Skeletal muscle tissue (tissue), 4 donors: ENCODE results near the gene SFTPB. TPM values are rescaled to one million over a fixed set of nuclear protein-coding genes. Genes with fewer than 3 reads are reported as not detected.

Source experiments
- H3K27ac ChIP-seq: one replicate; pipeline ENCODE4 v1.7.0; 2013; ENCODE audit warnings: mild to moderate bottlenecking, low read depth, low read length, inconsistent platforms
- H3K27me3 ChIP-seq, 3 donors: one replicate each; pipeline ENCODE4 v1.7.0; 2013; ENCODE audit warnings: low read length in 3 of 3; ENCODE audit not compliant: control insufficient read depth in 3 of 3, insufficient read depth in 3 of 3
- H3K36me3 ChIP-seq, 3 donors: one replicate each; pipeline ENCODE4 v1.7.0; 2013; ENCODE audit warnings: low read length in 3 of 3; ENCODE audit not compliant: control insufficient read depth in 3 of 3, insufficient read depth in 3 of 3
- H3K4me1 ChIP-seq, 3 donors: one replicate each; pipeline ENCODE4 v1.7.0; 2013; ENCODE audit warnings: low read length in 3 of 3, mild to moderate bottlenecking in 3 of 3; ENCODE audit not compliant: control insufficient read depth in 3 of 3, insufficient read depth in 3 of 3
- H3K4me3 ChIP-seq, 3 donors: one replicate each; pipeline ENCODE4 v1.7.0; 2013; ENCODE audit warnings: low read length in 3 of 3
- H3K9ac ChIP-seq, 3 donors: one replicate each; pipeline ENCODE4 v1.7.0; 2013; ENCODE audit warnings: low read length in 3 of 3, mild to moderate bottlenecking in 3 of 3, moderate library complexity in 2 of 3, low read depth in 1 of 3
- H3K9me3 ChIP-seq, 3 donors: one replicate each; pipeline ENCODE4 v1.7.0; 2013; ENCODE audit warnings: low read length in 3 of 3; ENCODE audit not compliant: control insufficient read depth in 3 of 3
- total RNA-seq: library from RNA; depleted of rRNA; stranded (reverse); fragments of >200 nt; gene quantifications from one replicate; pipeline ENCODE4 v1.2.3, GENCODE V29; 2014
- donor health status: Osteomylitis.

Gene SFTPB
- total RNA-seq, 1 donor from 2014 or later = not detected

GRCh38 chr2:85694052-85695025 is 26.3 kb upstream of the SFTPB start, which contains the start of gene GNLY:
GNLY (plus strand) TSS chr2:85694358; CDS start chr2:85694419, 61 bp downstream.
- no peaks in the 10 kb centered on the region for H3K36me3 ChIP-seq
- no peak within 1 kb of the TSS for H3K27ac ChIP-seq
- H3K4me3 ChIP-seq = no peak within 1 kb of the TSS
- H3K9ac ChIP-seq = no peak within 1 kb of the TSS
- H3K9me3 ChIP-seq = no peaks in the 10 kb centered on the region
- H3K27me3 ChIP-seq = no peaks in the 10 kb centered on the region
- H3K4me1 ChIP-seq = no peaks in the 10 kb centered on the region

DNA sequence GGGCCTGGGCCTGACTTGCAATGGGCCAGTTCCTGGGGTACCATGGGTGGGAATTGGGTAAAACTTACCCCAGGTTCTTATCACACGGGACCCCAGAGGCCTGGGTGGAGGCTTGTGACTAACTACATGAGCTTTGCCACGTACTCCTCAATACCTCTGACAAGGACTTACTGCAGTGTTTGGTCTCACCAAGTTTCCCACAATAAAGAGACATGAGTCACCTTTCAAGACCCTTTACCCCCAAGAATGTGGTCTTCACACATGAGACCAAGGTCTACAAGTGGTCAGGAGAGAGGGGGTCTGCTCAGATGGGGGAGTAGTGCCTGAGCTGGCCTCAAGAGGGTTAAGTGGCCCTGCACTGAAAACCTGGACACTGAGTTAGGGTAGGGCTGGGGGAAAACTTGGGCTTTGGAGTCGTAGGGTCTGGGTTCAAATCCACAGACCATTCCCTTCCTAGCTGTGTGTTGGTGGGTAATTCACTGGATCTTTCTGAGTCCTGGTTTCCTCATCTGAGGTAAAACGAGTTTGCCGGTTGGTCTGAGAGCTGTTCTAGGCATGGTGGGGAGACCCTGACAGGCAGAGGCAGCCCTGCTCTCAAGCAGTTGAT is 24.1 kb upstream of the SFTPB start:
- H3K27ac ChIP-seq = no peak overlapping the region
- H3K4me3 ChIP-seq = no peak overlapping the region
- H3K9ac ChIP-seq = no peak overlapping the region
- H3K9me3 ChIP-seq = no peaks in the 10 kb centered on the region
- H3K36me3 ChIP-seq = no peaks in the 10 kb centered on the region
- no peaks in the 10 kb centered on the region for H3K27me3 ChIP-seq
- H3K4me1 ChIP-seq = no peaks in the 10 kb centered on the region

GRCh38 chr2:85690932-85691331 is 22.9 kb upstream of the SFTPB start:
- H3K27ac ChIP-seq = no peak overlapping the region
- H3K9ac ChIP-seq = no peak overlapping the region
- H3K36me3 ChIP-seq = no peaks in the 10 kb centered on the region
- no peaks in the 10 kb centered on the region for H3K9me3 ChIP-seq
- H3K27me3 ChIP-seq = no peaks in the 10 kb centered on the region
- no peaks in the 10 kb centered on the region for H3K4me1 ChIP-seq
- no peak overlapping the region for H3K4me3 ChIP-seq

- Histone ChIP-seq H3K27ac (no peak overlapping the region), H3K9me3 (no peaks in the 10 kb centered on the region), H3K27me3 (no peaks in the 10 kb centered on the region), H3K36me3 (no peaks in the 10 kb centered on the region), H3K9ac (no peak overlapping the region), H3K4me3 (no peak overlapping the region), H3K4me1 (peaks cover 16 to 25% (median 18%) of the 10 kb centered on the region in 3 donors)
These were observed 16.8 kb upstream of the SFTPB start for GRCh38 chr2:85684806-85685205.

GRCh38 chr2:85684380-85684779 is 16.4 kb upstream of the SFTPB start:
- Histone ChIP-seq H3K27me3 (no peaks in the 10 kb centered on the region), H3K9ac (no peak overlapping the region), H3K9me3 (no peaks in the 10 kb centered on the region), H3K36me3 (no peaks in the 10 kb centered on the region), H3K4me3 (no peak overlapping the region), H3K27ac (no peak overlapping the region), H3K4me1 (peaks cover 16 to 26% (median 19%) of the 10 kb centered on the region in 3 donors)

GRCh38 chr2:85682378-85682777 is 14.4 kb upstream of the SFTPB start:
- Histone ChIP-seq H3K9me3 (no peaks in the 10 kb centered on the region), H3K4me1 (peaks cover 24 to 37% (median 30%) of the 10 kb centered on the region in 3 donors), H3K36me3 (no peaks in the 10 kb centered on the region), H3K27ac (peak overlapping the region; percentile 41), H3K27me3 (no peaks in the 10 kb centered on the region), H3K9ac (no peak overlapping the region), H3K4me3 (no peak overlapping the region)

DNA sequence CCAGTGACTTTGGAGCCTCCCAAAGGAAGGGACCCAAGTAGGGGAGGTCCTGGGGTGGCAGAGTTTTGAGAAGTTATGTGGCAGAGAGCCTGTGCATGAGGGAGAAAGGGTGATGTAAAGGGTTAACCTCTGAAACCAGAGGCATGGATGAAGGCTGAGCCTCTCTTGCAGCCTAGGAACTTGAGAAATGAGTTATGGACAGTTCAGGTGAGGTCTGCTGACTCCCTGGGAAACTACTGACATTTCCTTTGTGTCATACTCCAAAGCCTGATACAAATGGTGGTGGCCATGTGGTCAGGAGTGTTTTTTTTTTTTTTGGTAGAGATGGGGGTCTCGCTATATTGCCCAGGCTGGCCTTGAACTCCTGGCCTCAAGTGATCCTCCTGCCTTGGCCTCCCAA is 13.8 kb upstream of the SFTPB start:
- Histone ChIP-seq H3K4me3 (no peak overlapping the region), H3K4me1 (peaks cover 24 to 37% (median 30%) of the 10 kb centered on the region in 3 donors), H3K27ac (peak overlapping the region; percentile 41), H3K9ac (no peak overlapping the region), H3K9me3 (no peaks in the 10 kb centered on the region), H3K27me3 (no peaks in the 10 kb centered on the region), H3K36me3 (no peaks in the 10 kb centered on the region)

DNA sequence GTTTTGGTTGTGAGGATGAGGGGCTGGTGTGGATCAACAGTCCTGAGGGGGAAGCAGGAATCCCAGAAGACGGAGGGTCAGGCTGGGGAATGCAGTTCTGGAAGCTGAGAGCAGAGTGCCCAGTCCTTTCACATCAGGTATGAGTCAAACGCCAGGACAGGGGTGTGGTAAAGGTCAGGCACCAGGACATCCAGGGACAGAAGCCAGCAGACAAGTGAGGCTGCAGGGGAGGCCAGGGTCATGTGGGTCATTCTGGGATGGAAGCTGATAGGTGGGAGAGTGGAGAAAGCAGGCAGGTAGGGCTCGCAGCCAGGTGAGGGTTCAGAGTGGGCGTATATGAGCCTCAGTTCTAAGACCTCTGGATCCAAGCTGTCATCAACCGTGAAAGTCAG is 13.4 kb upstream of the SFTPB start:
- Histone ChIP-seq H3K9ac (peak overlapping the region in 1 of 3 donors; percentile 41), H3K9me3 (no peaks in the 10 kb centered on the region), H3K4me1 (peaks cover 24 to 37% (median 30%) of the 10 kb centered on the region in 3 donors), H3K36me3 (no peaks in the 10 kb centered on the region), H3K27ac (peak overlapping the region; percentile 41), H3K27me3 (no peaks in the 10 kb centered on the region), H3K4me3 (peak overlapping the region in 1 of 3 donors; percentile 35)

DNA sequence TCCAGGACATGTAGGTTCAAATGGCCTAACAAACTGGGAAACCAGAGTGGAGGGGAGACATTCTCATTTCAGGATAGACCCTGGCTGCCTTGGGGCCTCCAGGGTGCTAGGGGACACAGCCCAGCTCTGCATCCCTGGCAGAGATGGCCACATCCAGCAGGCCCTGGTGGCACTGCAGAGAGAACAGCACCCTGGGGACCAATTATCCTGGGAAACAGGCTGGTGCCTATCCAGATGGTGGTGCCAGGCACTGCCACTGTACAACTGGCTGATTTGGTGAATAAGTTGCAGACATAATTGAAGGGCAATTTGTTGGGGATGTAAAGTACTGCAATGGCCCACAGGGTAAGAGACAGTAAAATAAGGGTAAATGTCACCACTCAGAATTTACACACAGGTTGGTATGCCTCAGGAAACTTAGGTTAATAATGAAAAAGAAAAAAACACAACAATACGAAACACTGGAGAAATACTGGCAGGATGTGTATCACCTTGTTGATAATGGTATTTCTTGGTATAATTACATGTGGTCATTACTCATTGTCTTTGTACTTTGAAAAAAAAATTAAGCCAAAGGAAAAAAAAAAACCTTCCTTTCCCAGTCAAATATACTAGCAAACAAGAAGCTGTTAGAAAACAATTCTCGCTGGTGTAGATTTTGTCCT is 12.8 kb upstream of the SFTPB start:
- peaks cover 24 to 37% (median 30%) of the 10 kb centered on the region in 3 donors for H3K4me1 ChIP-seq
- peak overlapping the region; percentile 65 for H3K27ac ChIP-seq
- no peak overlapping the region for H3K4me3 ChIP-seq
- no peaks in the 10 kb centered on the region for H3K36me3 ChIP-seq
- peak overlapping the region in 1 of 3 donors; percentile 41 for H3K9ac ChIP-seq
- no peaks in the 10 kb centered on the region for H3K9me3 ChIP-seq
- H3K27me3 ChIP-seq = no peaks in the 10 kb centered on the region
